Measurements from ENCODE around the gene IL25.

DNA sequence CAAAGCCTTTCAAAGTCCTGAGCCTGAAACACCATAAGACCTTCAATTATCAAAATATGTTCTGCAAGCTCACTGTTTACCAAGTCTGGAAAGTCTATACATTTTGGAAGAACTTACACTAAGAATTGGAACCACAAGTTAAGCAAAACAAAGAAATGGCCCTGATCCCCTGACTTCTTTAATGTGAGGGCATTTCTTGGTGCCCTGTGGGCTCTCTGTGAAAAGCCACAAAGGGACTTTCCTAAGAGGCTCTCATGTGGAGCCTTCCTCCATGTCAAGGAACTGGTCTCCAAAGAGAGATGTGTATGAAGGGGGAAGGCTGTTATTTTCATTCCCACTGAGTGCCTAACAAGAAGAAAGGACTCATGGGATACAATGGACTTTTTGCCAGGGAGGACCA is 49.0 kb downstream of the IL25 start:
- TF ChIP-seq, protein P1, sequence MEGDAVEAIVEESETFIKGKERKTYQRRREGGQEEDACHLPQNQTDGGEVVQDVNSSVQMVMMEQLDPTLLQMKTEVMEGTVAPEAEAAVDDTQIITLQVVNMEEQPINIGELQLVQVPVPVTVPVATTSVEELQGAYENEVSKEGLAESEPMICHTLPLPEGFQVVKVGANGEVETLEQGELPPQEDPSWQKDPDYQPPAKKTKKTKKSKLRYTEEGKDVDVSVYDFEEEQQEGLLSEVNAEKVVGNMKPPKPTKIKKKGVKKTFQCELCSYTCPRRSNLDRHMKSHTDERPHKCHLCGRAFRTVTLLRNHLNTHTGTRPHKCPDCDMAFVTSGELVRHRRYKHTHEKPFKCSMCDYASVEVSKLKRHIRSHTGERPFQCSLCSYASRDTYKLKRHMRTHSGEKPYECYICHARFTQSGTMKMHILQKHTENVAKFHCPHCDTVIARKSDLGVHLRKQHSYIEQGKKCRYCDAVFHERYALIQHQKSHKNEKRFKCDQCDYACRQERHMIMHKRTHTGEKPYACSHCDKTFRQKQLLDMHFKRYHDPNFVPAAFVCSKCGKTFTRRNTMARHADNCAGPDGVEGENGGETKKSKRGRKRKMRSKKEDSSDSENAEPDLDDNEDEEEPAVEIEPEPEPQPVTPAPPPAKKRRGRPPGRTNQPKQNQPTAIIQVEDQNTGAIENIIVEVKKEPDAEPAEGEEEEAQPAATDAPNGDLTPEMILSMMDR (optimal IDR thresholded peaks at IDR 0.05 in 1 of 3, IDR thresholded peaks at IDR 0.05 in 1 of 3, conservative IDR thresholded peaks at IDR 0.05 in 1 of 3; ENCODE audit: extremely low read depth in 1 of 3, insufficient read depth in 2 of 3, low read length in 3 of 3): no peak
- no peak for TF ChIP-seq EZH2 (IDR thresholded peaks at IDR 0.05; ENCODE audit: low read length)
